Spleen (tissue), 11 donors: ENCODE results near the gene SLC39A2. TPM values are rescaled to one million over a fixed set of nuclear protein-coding genes. Genes with fewer than 3 reads are reported as not detected.
A peak's percentile ranks its signal among the peaks of the same experiment; 100 is the strongest.

Experiments
- DNase-seq: peaks from one replicate; pipeline ENCODE4 v3.0.0-alpha.2; 2020
- H3K27ac ChIP-seq, 8 donors: fragments of 200-600 bp; sonication (generic) in 7 of 8; 1 replicate in 4 of 8; 2 replicates in 4 of 8; pipeline versions ENCODE4 v1.5.0 to v1.8.0; 2016 to 2021; ENCODE audit warnings: inconsistent platforms in 4 of 8, mild to moderate bottlenecking in 4 of 8, moderate library complexity in 1 of 8
- H3K27me3 ChIP-seq, 7 donors: fragments of 200-600 bp; sonication (generic) in 6 of 7; replicated peaks in 1 of 7; 1 replicate in 4 of 7; 2 replicates in 3 of 7; pipeline versions ENCODE4 v1.5.0 to v1.8.0; 2016 to 2021; ENCODE audit warnings: inconsistent platforms in 3 of 7, mild to moderate bottlenecking in 1 of 7
- H3K36me3 ChIP-seq, 6 donors: fragments of 200-600 bp; sonication (generic) in 5 of 6; 1 replicate in 4 of 6; 2 replicates in 2 of 6; pipeline versions ENCODE4 v1.5.0 to v1.8.0; 2016 to 2021; ENCODE audit warnings: inconsistent platforms in 2 of 6
- H3K4me1 ChIP-seq, 6 donors: fragments of 200-600 bp; sonication (generic) in 5 of 6; 1 replicate in 3 of 6; 2 replicates in 3 of 6; pipeline versions ENCODE4 v1.5.0 to v1.8.0; 2016 to 2021; ENCODE audit warnings: inconsistent platforms in 3 of 6
- H3K4me3 ChIP-seq, 8 donors: fragments of 200-600 bp; sonication (generic) in 7 of 8; 1 replicate in 4 of 8; 2 replicates in 4 of 8; pipeline versions ENCODE4 v1.5.0 to v1.8.0; 2016 to 2021; ENCODE audit warnings: inconsistent platforms in 4 of 8, mild to moderate bottlenecking in 4 of 8, moderate library complexity in 2 of 8
- H3K9me3 ChIP-seq, 8 donors: fragments of 200-600 bp; sonication (generic) in 7 of 8; 1 replicate in 4 of 8; 2 replicates in 4 of 8; pipeline versions ENCODE4 v1.5.0 to v1.8.0; 2016 to 2021; ENCODE audit warnings: inconsistent platforms in 4 of 8
- CTCF ChIP-seq, 11 experiments: fragments of 200-600 bp in 7 of 11; fragments of 450-650 bp in 4 of 11; sonication (generic) in 4 of 11; IDR thresholded peaks in 8 of 11; conservative IDR thresholded peaks in 3 of 11; 1 replicate in 7 of 11; 2 replicates in 4 of 11; pipeline versions ENCODE4 v1.4.0 to v1.8.0; 2016 to 2021; ENCODE audit warnings: antibody characterized with exemption in 11 of 11, inconsistent platforms in 4 of 11, mild to moderate bottlenecking in 1 of 11
- POLR2A ChIP-seq, 3 donors: fragments of 450-650 bp; IDR thresholded peaks; one replicate each; pipeline ENCODE4 v1.5.1; 2017; ENCODE audit warnings: antibody characterized with exemption in 3 of 3, mild to moderate bottlenecking in 1 of 3
- POLR2AphosphoS5 ChIP-seq, 3 donors: sonication (generic); formaldehyde crosslinking; IDR thresholded peaks; one replicate each; pipeline ENCODE4 v1.5.1; 2017; ENCODE audit warnings: antibody characterized with exemption in 3 of 3
- WGBS, 5 donors: extraction: QIAGEN DNeasy Blood & Tissue Kit in 3 of 5; methylation state at CpG; one replicate each; pipeline versions ENCODE4 v1.1.5 to v1.1.7; 2013 to 2018; 5-methylcytosine and 5-hydroxymethylcytosine counted together
- intact Hi-C: fragments of 100-400 bp; cut with DNase I; formaldehyde crosslinking; loops from one replicate; pipeline ENCODE4 v1.15.0; 2023; ENCODE audit warnings: low total_unique reads
- polyA plus RNA-seq, 3 donors: library from polyadenylated mRNA; stranded (reverse); fragments of 200-250 nt; gene quantifications; one replicate each; pipeline ENCODE4 v1.2.1, GENCODE V29; 2013
- total RNA-seq, 7 donors: library from RNA; depleted of rRNA in 3 of 7; stranded (reverse); fragments of >200 nt in 3 of 7; fragmentation: NEBNext Ultra II Directional in 4 of 7; extraction: Animal tissue kit (Norgen Biotek cat#: 25700) in 4 of 7; gene quantifications; one replicate each; pipeline versions ENCODE4 v1.1.0 to v1.2.1, GENCODE V29; 2016 to 2021
- donor health status: healthy with polysubstance abuse.
- donor health status: DM: no; HTN: no; CAD: no; lungs with moderate emphysema.
- donor health status: DM: no; HTN: no; CAD: no.
- donor health status: Bipolar disorder and iron deficiency.
- donor health status: healthy.
- donor health status: DM: no; HTN: no; CAD: no.
- donor health status: DM: yes; HTN: yes; CAD: no.

SLC39A2 gene
- total and polyA plus RNA-seq, 10 donors: 0.06 to 0.23 (median 0.16) TPM; not detected in 6

GRCh38 chr14:20969336-20969735 lies 29.8 kb upstream of the SLC39A2 start:
- DNase-seq: no peak
- no peaks in the 10 kb centered on the region for H3K9me3 ChIP-seq
- intact Hi-C loops: no loop called here
- peaks cover 0 to 20% (median 0%) of the 10 kb centered on the region in 7 donors for H3K27me3 ChIP-seq
- no peak overlapping the region for H3K27ac ChIP-seq
- no peaks in the 10 kb centered on the region for H3K36me3 ChIP-seq
- WGBS, 5 donors: 83 to 93% (median 84%) methylated on average over 3 of the region's 3 CpGs
- H3K4me3 ChIP-seq: no peak overlapping the region
- H3K4me1 ChIP-seq: peaks cover 0 to 21% (median 17%) of the 10 kb centered on the region in 6 donors
- no peak for TF ChIP-seq POLR2A (IDR thresholded peaks at IDR 0.05)
- no peak for TF ChIP-seq CTCF (IDR thresholded peaks at IDR 0.05 in 8 of 11, conservative IDR thresholded peaks at IDR 0.05 in 3 of 11)
- no peak for TF ChIP-seq POLR2AphosphoS5 (IDR thresholded peaks at IDR 0.05)

- Histone ChIP-seq H3K4me1 (peaks cover 0 to 21% (median 17%) of the 10 kb centered on the region in 6 donors), H3K4me3 (peak overlapping the region; percentile 55 to 80 (median 60)), H3K36me3 (no peaks in the 10 kb centered on the region), H3K27ac (peak overlapping the region; percentile 21 to 84 (median 78)), H3K27me3 (peaks cover 0 to 19% (median 0%) of the 10 kb centered on the region in 7 donors), H3K9me3 (no peaks in the 10 kb centered on the region)
- intact Hi-C loops: loop anchor here (5.0 to 10.0 kb wide), 2 partner anchors 113 to 276 kb away; no protein-coding TSS in a partner anchor
- TF ChIP-seq CTCF (IDR thresholded peaks at IDR 0.05 in 8 of 11, conservative IDR thresholded peaks at IDR 0.05 in 3 of 11) (no peak), POLR2AphosphoS5 (IDR thresholded peaks at IDR 0.05) (no peak), POLR2A (IDR thresholded peaks at IDR 0.05) (no peak)
- WGBS, 5 donors: 13 to 22% (median 14%) methylated on average over 10 of the region's 10 CpGs
- no peak for DNase-seq
Observed at GRCh38 chr14:20970647-20970982, 28.5 kb upstream of the SLC39A2 start.

GRCh38 chr14:20970983-20971704 lies 27.9 kb upstream of the SLC39A2 start:
- peak overlapping the region; percentile 55 to 80 (median 60) for H3K4me3 ChIP-seq
- DNase-seq: peak; percentile 96
- no peaks in the 10 kb centered on the region for H3K36me3 ChIP-seq
- H3K27ac ChIP-seq: peak overlapping the region; percentile 21 to 84 (median 78)
- H3K9me3 ChIP-seq: no peaks in the 10 kb centered on the region
- intact Hi-C loops: loop anchor here (5.0 to 10.0 kb wide), 2 partner anchors 114 to 276 kb away; no protein-coding TSS in a partner anchor
- peaks cover 0 to 21% (median 17%) of the 10 kb centered on the region in 6 donors for H3K4me1 ChIP-seq
- WGBS, 5 donors: 0 to 1% (median 0%) methylated on average over 32 to 47 of the region's 47 CpGs
- peak; percentile 80 to 97 (median 94) for TF ChIP-seq CTCF (IDR thresholded peaks at IDR 0.05 in 8 of 11, conservative IDR thresholded peaks at IDR 0.05 in 3 of 11)
- no peak for TF ChIP-seq POLR2A (IDR thresholded peaks at IDR 0.05)
- peak; percentile 66 to 83 (median 79) for TF ChIP-seq POLR2AphosphoS5 (IDR thresholded peaks at IDR 0.05)
- peaks cover 0 to 14% (median 0%) of the 10 kb centered on the region in 7 donors for H3K27me3 ChIP-seq

GRCh38 chr14:20971705-20972021 lies 27.4 kb upstream of the SLC39A2 start:
- intact Hi-C loops: loop anchor here (5.0 to 10.0 kb wide), 2 partner anchors 114 to 277 kb away; no protein-coding TSS in a partner anchor
- DNase-seq: no peak
- no peaks in the 10 kb centered on the region for H3K9me3 ChIP-seq
- no peaks in the 10 kb centered on the region for H3K36me3 ChIP-seq
- TF ChIP-seq CTCF (IDR thresholded peaks at IDR 0.05 in 8 of 11, conservative IDR thresholded peaks at IDR 0.05 in 3 of 11): no peak
- no peak for TF ChIP-seq POLR2A (IDR thresholded peaks at IDR 0.05)
- TF ChIP-seq POLR2AphosphoS5 (IDR thresholded peaks at IDR 0.05): no peak
- peak overlapping the region in 6 of 8 donors; percentile 57 to 80 (median 60) for H3K4me3 ChIP-seq
- peak overlapping the region; percentile 21 to 84 (median 78) for H3K27ac ChIP-seq
- WGBS, 5 donors: 8 to 17% (median 12%) methylated on average over 8 of the region's 8 CpGs
- peaks cover 0 to 14% (median 0%) of the 10 kb centered on the region in 7 donors for H3K27me3 ChIP-seq
- H3K4me1 ChIP-seq: peaks cover 0 to 21% (median 17%) of the 10 kb centered on the region in 6 donors
